ENCODE measurements around the gene ZNF600.
"Not testable (repeated sequence)": the region's sequence is repeated elsewhere in the genome, so short reads cannot be mapped to it uniquely, and the experiment has no call there.

The ZNF600 gene

DNA sequence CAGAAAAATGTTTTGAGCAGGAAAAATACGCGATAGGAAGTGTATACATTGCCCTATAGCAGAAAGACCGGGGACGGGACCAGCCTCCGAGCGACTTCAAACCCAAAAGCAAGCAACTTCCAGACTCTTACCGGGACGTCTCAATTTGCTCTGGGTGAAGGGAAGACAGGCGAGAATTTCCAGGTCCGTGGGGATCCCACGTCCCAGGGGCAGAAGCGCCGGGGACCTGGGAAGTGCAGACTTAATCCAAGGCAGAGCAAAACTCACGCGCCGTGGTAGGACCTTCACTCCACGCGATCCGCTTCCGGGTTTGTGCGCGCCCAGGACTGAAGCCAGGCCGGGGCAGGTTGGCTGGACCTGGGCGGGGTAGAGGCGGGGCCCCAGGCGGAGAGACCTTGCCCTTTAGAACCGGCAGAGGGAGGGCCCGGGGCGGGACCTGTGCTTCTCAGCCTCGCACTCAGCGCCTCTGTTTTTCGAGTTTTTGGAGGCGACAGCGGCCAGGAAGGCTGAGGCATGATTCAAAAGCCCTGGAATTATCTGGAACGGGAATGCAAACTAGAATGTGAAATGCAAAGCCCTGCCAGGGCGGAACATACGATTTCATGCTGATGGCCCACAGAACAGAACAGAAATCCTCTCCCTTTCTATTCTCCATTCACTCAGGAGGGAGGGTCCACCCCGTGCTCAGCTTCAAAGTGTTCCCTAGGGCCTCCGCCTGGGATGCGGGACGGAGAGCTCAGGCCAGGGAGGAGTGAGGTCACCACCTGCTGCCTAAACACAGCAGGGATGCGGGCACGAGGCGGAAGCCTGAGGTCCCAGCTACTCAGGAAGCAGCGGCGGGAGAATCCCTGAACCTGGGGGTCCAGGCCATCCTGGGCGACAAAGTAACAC is at the start of gene ZNF600:
Gene ZNF600 (minus strand): TSS at position 328 of the 891 bp plus-strand sequence. CDS start 7,903 bp downstream, outside the sequence.
- peak; percentile 31 for DNase-seq (ENCODE audit: low spot score)

DNA sequence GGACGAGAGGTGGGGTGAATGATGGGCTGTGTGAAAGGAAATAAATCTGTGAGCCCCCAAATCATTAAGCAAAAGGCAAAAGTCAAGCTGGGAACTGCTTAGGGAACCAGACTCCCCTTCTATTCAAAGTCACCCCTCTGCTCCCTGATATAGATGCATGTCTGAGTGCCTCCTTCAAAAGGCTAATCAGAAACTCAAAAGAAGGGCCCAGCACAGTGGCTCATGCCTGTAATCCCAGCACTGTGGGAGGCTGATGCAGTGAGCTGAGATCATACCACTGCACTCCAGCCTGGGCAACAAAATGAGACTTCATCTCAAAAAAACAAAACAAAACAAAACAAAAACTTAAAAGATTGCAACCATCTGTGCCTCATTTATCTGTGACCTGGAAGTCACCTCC is 47.7 kb upstream of the ZNF600 start:
- DNase-seq (ENCODE audit: low spot score): not testable (repeated sequence)

DNA sequence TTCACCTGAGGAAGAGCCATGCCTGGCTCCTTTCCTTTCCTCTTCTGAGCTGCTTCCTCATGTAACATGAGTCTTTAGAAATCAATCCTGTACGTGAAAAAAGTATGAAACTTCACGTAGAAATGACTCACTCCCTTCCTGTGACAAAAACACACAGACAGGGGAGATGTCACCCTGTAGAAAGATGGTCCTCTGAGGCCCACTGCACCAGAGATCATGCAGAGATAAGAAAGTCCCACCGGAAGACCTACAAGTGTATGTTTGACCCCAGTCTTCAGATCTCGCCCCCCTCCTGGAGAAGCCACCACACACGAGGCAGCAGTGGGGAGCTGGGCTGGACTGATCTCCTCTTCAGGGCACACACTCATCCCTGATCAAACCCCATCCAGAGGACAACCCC is 47.0 kb upstream of the ZNF600 start:
- DNase-seq (ENCODE audit: low spot score): not testable (repeated sequence)

DNA sequence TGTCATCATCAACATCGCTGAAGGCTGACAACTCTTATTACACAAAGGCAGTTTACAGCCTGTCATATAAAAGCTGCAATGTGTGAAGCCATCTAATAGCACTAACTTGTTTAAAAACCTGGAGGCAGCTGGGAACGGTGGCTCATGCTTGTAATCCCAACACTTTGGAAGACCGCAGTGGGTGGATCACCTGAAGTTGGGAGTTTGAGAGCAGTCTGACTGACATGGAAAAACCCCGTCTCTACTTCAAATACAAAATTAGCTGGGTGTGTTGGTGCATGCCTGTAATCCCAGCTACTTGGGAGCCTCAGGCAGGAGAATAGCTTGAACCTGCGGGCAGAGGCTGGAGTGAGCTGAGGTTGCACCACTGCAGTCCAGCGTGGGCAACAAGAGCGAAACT is 43.3 kb upstream of the ZNF600 start:
- DNase-seq (ENCODE audit: low spot score): not testable (repeated sequence)

DNA sequence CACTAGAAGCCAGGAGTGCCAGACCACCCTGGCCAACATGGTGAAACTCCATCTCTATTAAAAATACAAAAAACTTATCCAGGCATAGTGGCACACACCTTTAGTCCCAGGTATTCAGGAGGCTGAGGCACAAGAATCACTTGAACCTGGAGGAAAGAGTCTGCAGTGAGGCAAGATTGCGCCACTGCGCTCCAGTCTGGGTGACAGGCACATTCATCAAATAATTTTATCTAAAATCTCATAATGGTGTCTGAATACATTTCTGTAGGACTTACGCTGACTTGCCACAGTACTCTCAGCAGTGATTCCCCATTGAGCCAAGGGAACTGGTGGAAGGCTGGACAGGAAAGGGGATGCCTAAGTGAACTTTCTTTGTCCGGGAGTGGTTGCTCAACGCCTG is 39.2 kb upstream of the ZNF600 start:
- DNase-seq (ENCODE audit: low spot score): no peak

DNA sequence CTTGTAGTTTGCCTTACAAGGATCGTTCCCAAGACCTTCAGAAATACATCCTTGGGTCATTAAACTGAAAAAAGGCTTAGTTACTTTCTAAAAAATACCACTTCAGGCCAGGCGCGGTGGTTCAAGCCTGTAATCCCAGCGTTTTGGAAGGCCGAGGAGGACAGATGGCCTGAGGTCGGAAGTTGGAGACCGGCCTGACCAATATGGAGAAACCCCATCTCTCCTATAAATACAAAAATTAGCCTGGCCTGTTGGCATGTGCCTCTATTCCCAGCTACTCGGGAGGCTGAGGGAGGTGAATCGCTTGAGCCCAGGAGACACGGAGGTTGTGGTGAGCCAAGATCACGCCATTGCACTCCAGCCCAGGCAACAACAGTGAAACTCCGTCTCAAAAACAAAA is 37.1 kb upstream of the ZNF600 start:
- DNase-seq (ENCODE audit: low spot score): no peak

DNA sequence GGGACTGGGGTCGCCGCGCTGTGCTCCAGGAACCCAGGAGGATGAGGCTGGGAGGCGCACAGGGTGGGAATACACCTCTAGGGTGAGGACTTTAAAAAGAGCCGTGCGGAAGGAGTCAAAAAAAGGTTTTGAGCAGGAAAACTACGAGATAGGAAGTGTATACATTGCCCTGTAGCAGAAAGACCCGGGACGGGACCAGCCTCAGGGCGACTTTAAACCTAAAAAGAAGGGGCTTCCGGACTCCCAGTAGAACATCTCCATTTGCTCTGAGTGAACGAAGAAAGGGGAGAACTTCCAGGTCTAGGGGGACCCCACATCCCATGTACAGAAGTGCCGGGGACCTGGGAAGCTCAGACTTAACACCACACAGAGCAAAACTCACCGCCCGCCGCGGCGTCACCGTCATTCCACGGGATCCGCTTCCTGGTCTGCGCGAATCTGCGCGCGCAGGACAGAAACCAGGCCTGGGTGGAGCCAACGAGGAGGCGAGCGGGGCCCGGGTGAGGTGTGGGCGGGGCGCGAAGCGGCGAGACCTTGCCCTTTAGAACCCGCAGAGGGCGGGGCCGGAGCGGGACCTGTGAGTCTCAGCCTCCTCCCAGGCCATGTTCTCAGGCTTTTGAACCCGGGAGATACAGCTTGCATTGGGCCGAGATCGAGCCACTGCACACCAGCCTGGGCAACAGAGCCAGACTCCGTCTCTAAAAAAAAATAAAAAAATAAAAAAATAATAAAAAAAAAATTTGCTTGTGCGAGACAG is 34.8 kb upstream of the ZNF600 start, which contains the start of gene ZNF28:
Gene ZNF28 (minus strand): TSS at position 430 of the 757 bp plus-strand sequence. CDS start 3,675 bp downstream, outside the sequence.
- DNase-seq (ENCODE audit: low spot score): peak; percentile 54

DNA sequence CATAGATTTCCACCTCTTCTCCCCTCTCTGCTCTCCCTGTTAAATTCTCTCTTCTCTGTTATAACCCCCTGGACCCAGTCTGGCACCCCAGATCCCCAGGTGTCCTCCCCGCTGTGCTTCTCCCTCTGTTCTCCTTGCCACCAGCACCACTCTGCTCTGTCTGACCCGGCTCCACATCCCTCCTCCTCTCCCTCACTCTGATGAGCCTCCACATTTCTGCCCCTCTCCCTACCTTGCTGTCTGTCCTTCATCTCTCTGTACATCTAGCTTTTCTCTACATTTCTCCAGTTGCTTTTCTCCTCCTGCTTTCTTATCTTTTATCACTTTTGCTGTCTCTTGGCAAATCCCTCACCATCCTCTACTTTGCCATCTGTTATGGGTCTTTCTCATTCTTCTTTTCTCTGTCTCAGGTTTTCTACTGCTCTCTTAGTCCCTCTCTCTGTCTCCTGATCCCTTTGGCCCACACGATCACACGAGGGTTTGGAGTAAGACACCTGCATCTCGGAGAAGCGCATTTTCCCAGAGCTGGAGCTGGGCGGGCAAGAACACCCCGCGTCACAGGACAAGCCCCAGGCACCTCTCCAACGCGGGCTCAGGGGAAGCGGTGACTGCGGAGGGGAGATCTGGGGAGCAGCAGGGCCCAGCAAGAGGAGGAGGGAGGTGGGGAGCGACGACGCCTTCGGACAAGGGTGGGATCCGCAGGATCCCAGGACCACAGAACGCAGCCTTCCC is 34.0 kb upstream of the ZNF600 start:
- not testable (repeated sequence) for DNase-seq (ENCODE audit: low spot score)

DNA sequence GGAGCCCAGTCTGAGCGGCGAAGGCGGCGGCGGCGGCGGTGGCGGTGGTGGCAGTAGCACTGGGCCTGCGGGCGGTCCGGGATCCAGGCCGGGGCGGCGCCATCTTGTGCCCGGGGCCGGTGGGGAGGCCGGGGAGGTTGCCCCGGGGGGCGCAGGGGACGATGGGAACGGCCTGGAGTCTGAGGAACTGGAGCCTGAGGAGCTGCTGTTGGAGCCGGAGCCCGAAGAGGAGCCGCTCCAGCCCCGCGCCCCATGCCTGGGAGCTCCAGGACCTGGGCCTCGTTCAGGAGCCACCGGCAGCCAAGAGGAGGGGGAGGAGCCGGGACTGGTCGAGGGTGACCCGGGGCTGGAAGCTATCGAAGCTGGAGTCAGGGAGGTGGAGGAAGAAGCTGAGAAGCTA is 23.2 kb upstream of the ZNF600 start:
- no peak for DNase-seq (ENCODE audit: low spot score)

DNA sequence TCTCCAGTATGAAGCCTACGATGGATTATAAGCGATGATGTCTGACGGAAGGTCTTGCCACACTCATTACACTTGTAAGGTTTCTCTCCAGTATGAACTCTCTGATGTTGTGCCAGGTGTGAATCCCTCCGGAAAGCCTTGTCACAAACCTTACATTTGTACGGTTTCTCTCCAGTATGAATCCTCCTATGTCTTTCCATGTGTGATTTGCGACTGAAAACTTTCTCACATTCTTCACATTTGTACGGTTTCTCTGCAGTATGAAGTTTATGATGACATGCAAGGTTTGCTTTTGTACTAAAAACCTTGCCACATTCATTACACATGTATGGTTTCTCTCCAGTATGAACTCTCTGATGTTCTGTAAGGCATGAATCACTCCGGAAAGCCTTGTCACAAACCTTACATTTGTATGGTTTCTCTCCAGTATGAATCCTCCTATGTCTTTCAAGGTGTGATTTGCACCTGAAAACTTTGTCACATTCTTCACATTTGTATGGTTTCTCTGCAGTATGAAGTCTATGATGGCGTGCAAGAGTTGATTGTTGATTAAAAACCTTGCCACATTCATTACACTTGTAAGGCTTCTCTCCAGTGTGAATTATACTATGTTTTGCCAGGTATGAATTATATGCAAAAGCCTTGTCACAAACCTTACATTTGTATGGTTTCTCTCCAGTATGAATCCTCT is 13.5 kb upstream of the ZNF600 start:
- not testable (repeated sequence) for DNase-seq (ENCODE audit: low spot score)

DNA sequence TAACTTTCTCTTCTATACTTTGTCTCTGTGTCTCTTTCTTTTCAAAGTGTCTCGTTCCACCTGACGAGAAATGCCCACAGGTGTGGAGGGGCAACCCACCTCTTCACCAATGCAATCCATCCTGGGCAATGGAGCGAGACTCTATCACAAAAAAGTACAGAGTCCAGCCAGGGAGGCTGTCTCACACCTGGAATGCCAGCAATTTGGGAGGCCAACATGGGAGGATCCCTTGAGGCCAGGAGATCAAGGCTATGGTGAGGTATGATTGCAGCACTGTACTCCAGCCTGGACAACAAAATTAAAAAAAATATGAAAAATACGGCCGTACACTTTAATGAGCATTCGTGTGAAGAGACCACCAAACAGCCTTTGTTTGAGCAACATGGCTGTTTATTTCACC is 2.8 kb upstream of the ZNF600 start:
- no peak for DNase-seq (ENCODE audit: low spot score)

DNA sequence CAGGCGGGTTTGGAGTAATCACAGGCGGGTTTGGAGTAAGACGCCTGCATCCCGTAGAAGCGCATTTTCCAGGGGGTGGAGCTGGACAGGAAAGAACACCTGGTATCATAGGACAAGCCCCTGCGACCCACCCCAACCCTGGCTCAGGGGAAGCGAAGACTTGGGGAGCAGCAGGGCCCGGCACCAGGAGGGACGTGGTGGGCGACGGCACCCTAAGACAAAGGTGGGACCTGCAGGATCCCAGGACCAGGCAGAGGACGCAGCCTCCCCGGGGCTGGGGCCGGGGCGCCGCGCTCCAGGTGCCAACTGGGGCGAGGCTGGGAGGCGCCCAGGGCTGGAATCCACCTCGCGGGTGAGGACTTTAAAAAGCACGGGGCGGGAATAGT is 520 bp downstream of the ZNF600 start:
- DNase-seq (ENCODE audit: low spot score): no peak

DNA sequence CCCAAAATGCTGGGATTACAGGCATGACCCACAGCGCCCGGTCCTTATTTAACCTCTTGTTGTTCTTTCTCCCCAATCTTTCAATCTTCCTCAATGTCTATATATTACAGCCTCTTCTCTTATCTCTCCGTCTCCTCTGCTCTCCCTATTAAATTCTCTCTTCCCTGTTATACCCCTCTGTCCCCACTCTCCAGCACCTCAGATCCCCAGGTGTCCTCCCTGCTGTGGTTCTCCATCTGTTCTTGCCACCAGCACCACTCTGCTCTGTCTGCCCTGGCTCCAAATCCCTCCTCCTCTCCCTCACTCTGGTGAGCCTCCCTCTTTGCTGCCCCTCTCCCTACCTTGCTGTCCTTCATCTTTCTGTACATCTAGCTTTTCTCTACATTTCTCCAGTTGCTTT is 1.1 kb downstream of the ZNF600 start:
- no peak for DNase-seq (ENCODE audit: low spot score)

DNA sequence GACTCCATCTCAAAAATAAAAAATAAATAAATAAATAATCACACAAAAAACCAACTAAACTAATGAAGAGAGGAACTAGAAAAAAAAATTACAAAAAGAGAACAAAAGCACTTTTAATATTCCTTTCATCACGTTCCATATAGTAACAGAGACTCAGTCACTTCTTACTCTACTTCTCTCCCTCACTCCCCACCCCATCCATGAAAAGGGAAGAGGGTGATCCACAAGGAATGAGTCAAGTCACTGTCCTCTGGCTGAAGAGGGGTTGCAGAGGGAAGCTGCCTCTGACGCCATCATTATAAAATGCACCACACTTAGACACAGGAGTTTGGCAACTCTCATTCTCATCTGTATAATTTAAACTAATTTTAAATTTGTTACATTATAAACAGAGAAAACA is 3.7 kb downstream of the ZNF600 start:
- DNase-seq (ENCODE audit: low spot score): not testable (repeated sequence)

DNA sequence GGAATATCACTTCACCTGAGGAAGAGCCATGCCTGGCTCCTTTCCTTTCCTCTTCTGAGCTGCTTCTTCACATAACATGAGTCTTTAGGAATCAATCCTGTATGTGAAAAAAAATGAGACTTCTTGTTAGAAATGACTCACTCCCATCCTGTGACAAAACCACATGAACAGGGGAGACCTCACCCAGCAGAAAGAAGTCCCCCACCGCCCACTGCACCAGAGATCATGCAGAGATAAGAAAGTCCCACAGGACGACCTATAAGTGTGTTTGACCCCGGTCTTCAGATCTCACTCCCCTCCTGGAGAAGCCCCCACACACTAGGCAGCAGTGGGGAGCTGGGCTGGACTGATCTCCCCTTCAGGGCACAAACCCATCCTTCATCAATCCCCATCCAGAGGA is 7.8 kb downstream of the ZNF600 start:
- DNase-seq (ENCODE audit: low spot score): peak; percentile 6

DNA sequence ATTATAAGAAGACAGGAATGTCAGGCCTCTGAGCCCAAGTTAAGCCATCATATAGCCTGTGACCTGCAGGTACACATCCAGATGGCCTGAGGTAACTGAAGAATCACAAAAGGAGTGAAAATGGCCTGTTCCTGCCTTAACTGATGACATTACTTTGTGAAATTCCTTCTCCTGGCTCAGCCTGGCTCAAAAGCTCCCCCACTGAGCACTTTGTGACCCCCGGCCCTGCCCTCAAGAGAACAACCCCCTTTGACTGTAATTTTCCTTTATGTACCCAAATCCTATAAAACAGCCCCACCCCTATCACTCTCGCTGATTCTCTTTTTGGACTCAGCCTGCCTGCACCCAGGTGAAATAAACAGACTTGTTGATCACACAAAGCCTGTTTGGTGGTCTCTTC is 30.1 kb downstream of the ZNF600 start:
- DNase-seq (ENCODE audit: low spot score): not testable (repeated sequence)

DNA sequence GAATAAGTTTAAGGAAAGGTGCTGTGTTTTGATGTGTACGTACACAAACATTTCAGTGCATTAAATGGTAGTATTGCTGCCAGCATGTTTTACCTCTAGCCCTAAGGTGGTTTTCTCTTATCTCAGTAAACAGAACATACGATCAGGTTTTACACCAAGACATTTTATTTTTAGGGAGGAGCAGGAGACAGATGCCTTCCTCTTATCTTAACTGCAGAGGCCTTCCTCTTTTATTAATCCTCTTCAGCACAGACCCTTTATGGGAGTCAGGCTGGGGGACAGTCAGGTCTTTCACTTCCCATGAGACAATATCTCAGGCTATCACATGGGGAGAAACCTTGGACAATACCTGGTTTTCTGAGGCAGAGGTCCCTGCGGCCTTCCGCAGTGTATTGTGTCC is 36.8 kb downstream of the ZNF600 start:
- DNase-seq (ENCODE audit: low spot score): no peak

DNA sequence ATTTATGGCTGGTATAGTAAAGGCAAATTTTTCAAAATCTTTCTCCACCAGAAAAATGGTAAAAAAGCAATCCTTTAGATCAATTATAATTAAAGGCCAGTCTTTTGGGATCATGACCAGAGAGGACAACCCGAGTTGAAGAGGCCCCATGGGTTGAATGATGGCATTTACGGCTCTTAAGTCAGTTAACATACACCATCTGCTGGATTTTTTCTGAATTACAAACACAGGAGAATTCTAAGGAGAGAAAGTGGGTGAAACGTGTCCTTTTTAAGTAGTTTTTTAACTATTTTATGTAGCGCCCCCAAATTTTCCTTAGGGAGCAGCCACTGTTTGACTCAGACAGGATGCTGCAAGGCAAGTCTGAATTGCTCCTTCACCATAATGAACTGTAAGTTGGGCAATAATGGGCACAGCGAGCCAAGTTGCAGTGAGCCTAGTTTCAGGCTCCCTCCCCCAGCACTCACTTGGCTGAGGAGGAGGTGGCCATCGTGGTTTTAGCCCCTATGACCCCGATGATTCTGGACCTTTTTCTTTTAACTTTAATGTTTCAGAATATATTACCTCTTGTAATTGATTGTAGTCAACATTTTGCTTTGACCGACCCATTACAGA is 38.1 kb downstream of the ZNF600 start:
- no peak for DNase-seq (ENCODE audit: low spot score)

DNA sequence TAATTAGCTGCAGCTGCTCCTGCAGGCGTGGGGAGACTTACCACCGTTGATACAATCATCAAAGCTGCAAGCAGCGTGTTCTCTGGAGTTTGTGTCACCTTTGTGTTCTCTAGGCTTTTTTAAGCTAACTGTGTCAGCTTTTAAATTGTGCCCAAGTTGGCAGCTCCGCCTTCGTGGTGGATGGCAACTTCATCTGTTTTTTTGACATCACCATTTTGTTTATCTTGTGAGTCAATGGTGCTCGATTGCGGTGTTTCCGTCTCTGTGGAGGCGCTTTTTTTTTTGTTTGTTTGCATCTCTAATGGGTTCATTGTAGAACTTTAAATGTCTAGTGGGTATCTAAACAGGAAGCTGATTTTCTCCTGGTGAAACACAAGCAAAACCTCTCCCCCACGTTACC is 40.7 kb downstream of the ZNF600 start:
- not testable (repeated sequence) for DNase-seq (ENCODE audit: low spot score)

DNA sequence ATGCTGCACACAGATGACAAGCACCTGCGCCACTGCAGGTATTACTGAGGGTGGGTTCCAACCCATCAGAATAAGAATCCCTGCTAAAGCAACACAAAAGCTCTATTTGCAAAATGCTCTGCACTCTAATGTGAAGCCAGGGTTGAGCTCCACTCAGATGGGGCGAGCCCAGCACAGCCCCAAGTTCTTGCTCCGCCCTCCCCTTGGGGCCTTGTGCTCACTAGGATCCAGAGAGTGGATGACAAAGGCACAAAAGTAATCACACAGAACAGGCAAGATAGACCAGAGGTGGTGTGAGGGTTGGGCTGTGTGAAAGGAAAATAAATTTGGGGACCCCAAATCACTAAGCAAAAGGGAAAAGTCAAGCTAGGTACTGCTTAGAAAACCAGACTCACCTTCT is 43.5 kb downstream of the ZNF600 start:
- DNase-seq (ENCODE audit: low spot score): no peak

DNA sequence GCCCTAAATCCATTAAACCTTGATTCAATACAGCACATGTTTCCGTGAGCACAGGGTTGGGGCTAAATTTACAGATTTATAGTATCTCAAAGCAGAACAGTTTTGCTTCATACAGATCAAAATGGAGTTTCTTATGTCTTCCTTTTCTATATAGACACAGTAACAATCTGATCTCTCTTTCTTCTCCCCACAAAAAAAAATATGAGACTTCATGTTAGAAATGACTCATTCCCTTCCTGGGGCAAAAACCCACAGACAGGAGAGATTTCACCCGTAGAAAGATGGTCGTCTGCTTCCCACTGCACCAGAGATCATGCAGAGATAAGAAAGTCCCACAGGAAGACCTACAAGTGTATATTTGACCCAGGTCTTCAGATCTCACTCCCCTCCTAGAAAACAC is 44.1 kb downstream of the ZNF600 start:
- DNase-seq (ENCODE audit: low spot score): peak; percentile 7

Data from activated CD4-positive, alpha-beta T cell treated with anti-CD3 and anti-CD28 coated beads, Interleukin-2, Interleukin-4, amounts not matched to agents 100 ng/mL and 50 ng/mL, durations not matched to agents 16 hours and 8 hours (primary cell).